Loucy (cell line): Measurements from ENCODE around the gene ETV3L.
"Not testable (repeated sequence)": the region's sequence is repeated elsewhere in the genome, so short reads cannot be mapped to it uniquely, and the experiment has no call there.

Experiments
- H2AFZ ChIP-seq: fragments of 200-600 bp; sonication (generic); 2 replicates; pipeline ENCODE4 v1.6.0; 2016; ENCODE audit warnings: antibody characterized with exemption, mild to moderate bottlenecking, low read length, moderate library complexity
- H3F3A ChIP-seq: fragments of 200-600 bp; 2 replicates; pipeline ENCODE4 v1.6.0; 2016; ENCODE audit warnings: antibody characterized with exemption, low read depth, mild to moderate bottlenecking
- H3K27me3 ChIP-seq: fragments of 200-600 bp; sonication (generic); 2 replicates; pipeline ENCODE4 v1.6.1; 2014; ENCODE audit warnings: low read length, mild to moderate bottlenecking; ENCODE audit not compliant: insufficient read depth, poor library complexity, severe bottlenecking
- H3K36me3 ChIP-seq: fragments of 200-600 bp; sonication (generic); 2 replicates; pipeline ENCODE4 v1.6.1; 2016; ENCODE audit warnings: low read length; ENCODE audit not compliant: insufficient read depth
- H3K4me1 ChIP-seq: fragments of 200-600 bp; sonication (generic); 2 replicates; pipeline ENCODE4 v1.5.1; 2014; ENCODE audit warnings: low read length, mild to moderate bottlenecking; ENCODE audit not compliant: insufficient read depth, poor library complexity, severe bottlenecking
- H3K4me2 ChIP-seq: fragments of 200-600 bp; sonication (generic); 2 replicates; pipeline ENCODE4 v1.6.0; 2014; ENCODE audit warnings: antibody characterized with exemption, low read length, low read depth, mild to moderate bottlenecking; ENCODE audit not compliant: poor library complexity, severe bottlenecking
- H3K4me3 ChIP-seq: fragments of 200-600 bp; sonication (generic); 2 replicates; pipeline ENCODE4 v1.5.1; 2014; ENCODE audit warnings: low read length, mild to moderate bottlenecking, mixed read lengths; ENCODE audit not compliant: poor library complexity, severe bottlenecking
- H3K79me2 ChIP-seq: fragments of 200-600 bp; sonication (generic); 2 replicates; pipeline ENCODE4 v1.6.1; 2014; ENCODE audit warnings: low read length; ENCODE audit not compliant: insufficient read depth
- H3K9ac ChIP-seq: fragments of 200-600 bp; sonication (generic); 2 replicates; pipeline ENCODE4 v1.6.0; 2014; ENCODE audit warnings: mild to moderate bottlenecking, low read depth, low read length, moderate library complexity; ENCODE audit not compliant: poor library complexity, severe bottlenecking
- H3K9me2 ChIP-seq: fragments of 200-600 bp; sonication (generic); replicated peaks from 2 replicates; pipeline ENCODE4 v1.6.1; 2016; ENCODE audit warnings: low read depth, low read length, mixed read lengths
- H3K9me3 ChIP-seq: fragments of 200-600 bp; sonication (generic); 2 replicates; pipeline ENCODE4 v1.6.1; 2014; ENCODE audit warnings: mild to moderate bottlenecking, antibody characterized with exemption, low read length, low read depth; ENCODE audit not compliant: insufficient read depth
- H4K20me1 ChIP-seq: fragments of 200-600 bp; sonication (generic); 2 replicates; pipeline ENCODE4 v1.6.0; 2014; ENCODE audit warnings: antibody characterized with exemption, low read length, mild to moderate bottlenecking; ENCODE audit not compliant: insufficient read depth, poor library complexity, severe bottlenecking
- EZH2phosphoT487 ChIP-seq: fragments of 200-600 bp; IDR thresholded peaks from 2 replicates; pipeline ENCODE4 v1.6.1; 2018; ENCODE audit warnings: antibody characterized with exemption, mild to moderate bottlenecking, moderate library complexity, borderline replicate concordance
- TF ChIP-seq, protein P1 (sequence below): fragments of 200-600 bp; sonication (generic); conservative IDR thresholded peaks from 2 replicates; pipeline ENCODE4 v1.5.1; 2014; ENCODE audit warnings: mild to moderate bottlenecking, antibody characterized with exemption, low read length

ETV3L gene

DNA sequence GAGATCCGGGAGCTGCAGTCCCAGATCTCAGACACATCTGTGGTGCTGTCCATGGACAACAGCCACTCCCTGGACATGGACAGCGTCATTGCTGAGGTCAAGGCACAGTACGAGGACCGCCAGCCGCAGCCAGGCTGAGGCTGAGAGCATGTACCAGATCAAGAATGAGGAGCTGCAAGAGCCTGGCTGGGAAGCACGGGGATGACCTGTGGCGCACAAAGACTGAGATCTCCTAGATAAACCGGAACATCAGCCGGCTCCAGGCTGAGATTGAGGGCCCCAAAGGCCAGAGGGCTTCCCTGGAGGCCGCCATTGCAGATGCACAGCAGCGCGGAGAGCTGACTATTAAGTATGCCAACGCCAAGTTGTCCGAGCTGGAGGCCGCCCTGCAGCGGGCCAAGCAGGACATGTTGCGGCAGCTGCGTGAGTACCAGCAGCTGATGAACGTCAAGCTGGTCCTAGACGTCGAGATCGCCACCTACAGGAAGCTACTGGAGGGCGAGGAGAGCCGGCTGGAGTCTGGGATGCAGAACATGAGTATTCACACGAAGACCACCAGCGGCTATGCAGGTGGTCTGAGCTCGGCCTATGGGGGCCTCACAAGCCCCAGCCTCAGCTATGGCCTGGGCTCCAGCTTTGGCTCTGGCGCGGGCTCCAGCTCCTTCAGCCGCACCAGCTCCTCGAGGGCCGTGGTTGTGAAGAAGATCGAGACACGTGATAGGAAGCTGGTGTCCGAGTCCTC is 25.5 kb downstream of the ETV3L start:
- no peaks in the 10 kb centered on the region for H3K36me3 ChIP-seq
- no peaks in the 10 kb centered on the region for H3K27me3 ChIP-seq
- no peak overlapping the region for H3K4me3 ChIP-seq
- H3K9me3 ChIP-seq: no peaks in the 10 kb centered on the region
- TF ChIP-seq, protein P1, sequence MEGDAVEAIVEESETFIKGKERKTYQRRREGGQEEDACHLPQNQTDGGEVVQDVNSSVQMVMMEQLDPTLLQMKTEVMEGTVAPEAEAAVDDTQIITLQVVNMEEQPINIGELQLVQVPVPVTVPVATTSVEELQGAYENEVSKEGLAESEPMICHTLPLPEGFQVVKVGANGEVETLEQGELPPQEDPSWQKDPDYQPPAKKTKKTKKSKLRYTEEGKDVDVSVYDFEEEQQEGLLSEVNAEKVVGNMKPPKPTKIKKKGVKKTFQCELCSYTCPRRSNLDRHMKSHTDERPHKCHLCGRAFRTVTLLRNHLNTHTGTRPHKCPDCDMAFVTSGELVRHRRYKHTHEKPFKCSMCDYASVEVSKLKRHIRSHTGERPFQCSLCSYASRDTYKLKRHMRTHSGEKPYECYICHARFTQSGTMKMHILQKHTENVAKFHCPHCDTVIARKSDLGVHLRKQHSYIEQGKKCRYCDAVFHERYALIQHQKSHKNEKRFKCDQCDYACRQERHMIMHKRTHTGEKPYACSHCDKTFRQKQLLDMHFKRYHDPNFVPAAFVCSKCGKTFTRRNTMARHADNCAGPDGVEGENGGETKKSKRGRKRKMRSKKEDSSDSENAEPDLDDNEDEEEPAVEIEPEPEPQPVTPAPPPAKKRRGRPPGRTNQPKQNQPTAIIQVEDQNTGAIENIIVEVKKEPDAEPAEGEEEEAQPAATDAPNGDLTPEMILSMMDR: peak; percentile 59
- TF ChIP-seq EZH2phosphoT487: no peak
- H3K79me2 ChIP-seq: no peaks in the 10 kb centered on the region
- no peaks in the 10 kb centered on the region for H3F3A ChIP-seq
- H3K4me1 ChIP-seq: no peaks in the 10 kb centered on the region
- no peak overlapping the region for H2AFZ ChIP-seq
- H3K4me2 ChIP-seq: no peak overlapping the region
- no peaks in the 10 kb centered on the region for H3K9me2 ChIP-seq
- H3K9ac ChIP-seq: no peak overlapping the region
- no peaks in the 10 kb centered on the region for H4K20me1 ChIP-seq

DNA sequence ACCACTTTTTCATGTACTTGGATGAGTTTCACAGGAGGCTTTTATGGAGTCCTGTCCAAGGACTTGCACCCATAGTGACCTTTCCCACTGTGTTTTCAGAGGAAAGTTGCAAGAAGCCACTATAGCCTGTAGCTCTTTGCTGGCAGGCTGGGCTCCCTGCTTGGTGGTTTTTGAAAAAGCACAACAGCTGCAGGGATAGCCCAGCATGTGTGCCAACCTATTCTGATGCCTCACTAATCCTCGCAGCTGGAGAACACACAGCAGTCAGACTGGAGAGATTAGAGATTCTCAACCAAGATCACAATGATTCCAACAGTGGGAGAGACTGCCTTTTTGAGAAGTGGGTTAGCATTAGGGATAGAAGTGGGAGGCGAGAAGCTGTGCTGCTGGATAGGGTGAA is 30.0 kb downstream of the ETV3L start:
- Histone ChIP-seq H3K9me2 (no peaks in the 10 kb centered on the region), H3K9me3 (no peaks in the 10 kb centered on the region), H2AFZ (no peak overlapping the region), H4K20me1 (no peaks in the 10 kb centered on the region), H3K27me3 (no peaks in the 10 kb centered on the region), H3K79me2 (no peaks in the 10 kb centered on the region), H3K36me3 (no peaks in the 10 kb centered on the region), H3K4me3 (no peak overlapping the region), H3K4me1 (no peaks in the 10 kb centered on the region), H3K9ac (no peak overlapping the region), H3K4me2 (no peak overlapping the region), H3F3A (no peaks in the 10 kb centered on the region)
- TF ChIP-seq, protein P1: no peak
- TF ChIP-seq EZH2phosphoT487: no peak

DNA sequence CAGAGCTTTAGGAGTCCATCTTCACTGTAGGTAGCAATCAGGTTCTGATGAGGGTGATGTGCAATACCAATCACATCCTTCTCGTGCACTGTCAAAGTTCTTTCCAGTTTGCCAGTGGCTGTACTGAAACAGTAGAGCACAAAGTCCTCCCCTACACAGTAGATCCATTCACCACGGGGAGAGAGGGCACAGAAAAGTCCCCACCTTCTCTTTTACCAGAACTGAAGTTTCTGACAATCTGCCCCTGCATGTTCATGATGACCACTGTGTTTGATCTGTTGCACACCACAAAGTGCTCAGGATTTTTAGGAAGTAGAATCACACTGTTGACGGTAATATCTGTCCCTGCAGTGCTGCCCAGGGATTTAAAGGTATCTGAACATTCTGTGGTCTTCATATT is 40.4 kb downstream of the ETV3L start:
- not testable (repeated sequence) for H3K79me2 ChIP-seq, H3K9ac ChIP-seq, H3K9me2 ChIP-seq, H3K27me3 ChIP-seq, H3K9me3 ChIP-seq, H4K20me1 ChIP-seq, H3K4me2 ChIP-seq, H3K36me3 ChIP-seq, H3K4me1 ChIP-seq, H3F3A ChIP-seq, H2AFZ ChIP-seq, H3K4me3 ChIP-seq

GRCh38 chr1:157056269-157056668 is 43.3 kb downstream of the ETV3L start:
- H3K36me3 ChIP-seq: no peaks in the 10 kb centered on the region
- H3K4me3 ChIP-seq: no peak overlapping the region
- no peak overlapping the region for H3K9ac ChIP-seq
- TF ChIP-seq, protein P1: no peak
- no peaks in the 10 kb centered on the region for H3F3A ChIP-seq
- no peak overlapping the region for H2AFZ ChIP-seq
- no peaks in the 10 kb centered on the region for H3K4me1 ChIP-seq
- H3K9me3 ChIP-seq: peaks cover 4% of the 10 kb centered on the region; the same call in 1 of the 2 replicates
- no peaks in the 10 kb centered on the region for H3K9me2 ChIP-seq
- no peaks in the 10 kb centered on the region for H4K20me1 ChIP-seq
- peaks cover 2% of the 10 kb centered on the region for H3K27me3 ChIP-seq
- no peak overlapping the region for H3K4me2 ChIP-seq
- no peaks in the 10 kb centered on the region for H3K79me2 ChIP-seq

- not testable (repeated sequence) for H3K4me2 ChIP-seq, H3K4me1 ChIP-seq, H3K79me2 ChIP-seq
Measured at GRCh38 chr1:157055729-157056128, 43.9 kb downstream of the ETV3L start.

More at GRCh38 chr1:157055729-157056128, 43.9 kb downstream of the ETV3L start:
- H3K9me2 ChIP-seq, H3K27me3 ChIP-seq, H3K9me3 ChIP-seq, H3K36me3 ChIP-seq, H3K4me3 ChIP-seq, H3K9ac ChIP-seq, H3F3A ChIP-seq, H2AFZ ChIP-seq, H4K20me1 ChIP-seq: not testable (repeated sequence)
